GM12865 (cell line): ENCODE results near the gene SNX22.

Experiments
- DNase-seq: peaks from one replicate; pipeline ENCODE4 v3.0.0; 2010; ENCODE audit warnings: low read depth
- H3K4me3 ChIP-seq: 2 replicates; pipeline ENCODE4 v1.5.1; 2011; ENCODE audit warnings: mild to moderate bottlenecking, low read depth, low read length, control low read depth
- CTCF ChIP-seq: IDR thresholded peaks from 2 replicates; pipeline ENCODE4 v1.5.1; 2011; ENCODE audit warnings: low read length, control low read depth, low read depth, inconsistent platforms; ENCODE audit not compliant: insufficient read depth; ENCODE audit errors: missing control alignments

SNX22 gene

GRCh38 chr15:64187396-64188191, 36.1 kb downstream of the SNX22 start:
- no peak for DNase-seq
- no peak overlapping the region for H3K4me3 ChIP-seq
- TF ChIP-seq CTCF = no peak

- no peak for TF ChIP-seq CTCF
Observed at GRCh38 chr15:64191971-64192830, 40.7 kb downstream of the SNX22 start.

GRCh38 chr15:64193971-64194370, 42.4 kb downstream of the SNX22 start:
- DNase-seq = no peak
- no peak for TF ChIP-seq CTCF
- no peak overlapping the region for H3K4me3 ChIP-seq

More at GRCh38 chr15:64191971-64192830, 40.7 kb downstream of the SNX22 start:
- no peak overlapping the region for H3K4me3 ChIP-seq
- no peak for DNase-seq

- no peak for DNase-seq
- no peak for TF ChIP-seq CTCF
Observed at GRCh38 chr15:64197425-64197824, 45.9 kb downstream of the SNX22 start.

GRCh38 chr15:64205202-64205601, 53.7 kb downstream of the SNX22 start:
- TF ChIP-seq CTCF = no peak
- DNase-seq = no peak
- H3K4me3 ChIP-seq = no peak overlapping the region

More at GRCh38 chr15:64197425-64197824, 45.9 kb downstream of the SNX22 start:
- no peak overlapping the region for H3K4me3 ChIP-seq
